ENCODE data around the gene VAX1. TPM values are rescaled to one million over a fixed set of nuclear protein-coding genes. Genes with fewer than 3 reads are reported as not detected.

Gene VAX1
- not detected in 2 replicates for total RNA-seq

GRCh38 chr10:117137911-117138642 is at the start of gene VAX1:
Gene VAX1, minus strand, starts transcription at chr10:117138270. Its CDS starts 214 bp downstream, at chr10:117138056.

Other genes starting within 250 kb of the VAX1 start
- 0.75 and 2.4 TPM in 2 replicates for gene SHTN1, start 133.1 kb downstream of the VAX1 start, total RNA-seq
- not detected in 2 replicates for gene KCNK18, start 59.2 kb upstream of the VAX1 start, total RNA-seq
- gene SLC18A2, start 102.8 kb upstream of the VAX1 start, total RNA-seq = not detected in 2 replicates
- gene PDZD8, start 237.2 kb upstream of the VAX1 start, total RNA-seq = 14.8 and 24.4 TPM in 2 replicates

Measured in cardiac ventricle fibroblast (primary cell).